Upper lobe of right lung (tissue), 1 donor: ENCODE data around the gene DOCK6. TPM values are rescaled to one million over a fixed set of nuclear protein-coding genes. Genes with fewer than 3 reads are reported as not detected.

Experiments used
- ATAC-seq: fragments of 200-7000 bp; cut with Tn5 transposase; one replicate; pipeline ENCODE4 v1.9.1; 2020; ENCODE audit warnings: mild to moderate bottlenecking, moderate library complexity
- DNase-seq: peaks from one replicate; pipeline ENCODE4 v3.0.0-alpha.2; 2020
- H3K27ac ChIP-seq: fragments of 200-600 bp; one replicate; pipeline ENCODE4 v1.8.0; 2022
- H3K27me3 ChIP-seq: fragments of 200-600 bp; one replicate; pipeline ENCODE4 v1.8.0; 2022; ENCODE audit warnings: mild to moderate bottlenecking
- H3K36me3 ChIP-seq: fragments of 200-600 bp; one replicate; pipeline ENCODE4 v1.8.0; 2022
- H3K4me1 ChIP-seq: fragments of 200-600 bp; one replicate; pipeline ENCODE4 v1.8.0; 2022
- H3K4me3 ChIP-seq: fragments of 200-600 bp; one replicate; pipeline ENCODE4 v1.8.0; 2022; ENCODE audit warnings: mild to moderate bottlenecking
- H3K9me3 ChIP-seq: fragments of 200-600 bp; one replicate; pipeline ENCODE4 v1.8.0; 2022
- intact Hi-C: fragments of 100-400 bp; cut with DNase I; formaldehyde crosslinking; loops from one replicate; pipeline ENCODE4 v1.11.0; 2022
- long read RNA-seq: library from polyadenylated mRNA; unstranded; transcript quantifications from one replicate; pipeline ENCODE4 v2.0.0, GENCODE V29; 2021
- total RNA-seq: library from RNA; stranded (reverse); fragmentation: NEBNext Ultra II Directional; extraction: Animal tissue kit (Norgen Biotek cat#: 25700); gene quantifications from one replicate; pipeline ENCODE4 v1.2.1, GENCODE V29; 2021
- TF ChIP-seq, protein P1 (sequence below): fragments of 200-600 bp; IDR thresholded peaks from one replicate; pipeline ENCODE4 v1.8.0; 2022; ENCODE audit warnings: antibody characterized with exemption
- donor health status: DM: no; HTN: yes; CAD: no; lungs with severe emphysema.

The DOCK6 gene, protein sequence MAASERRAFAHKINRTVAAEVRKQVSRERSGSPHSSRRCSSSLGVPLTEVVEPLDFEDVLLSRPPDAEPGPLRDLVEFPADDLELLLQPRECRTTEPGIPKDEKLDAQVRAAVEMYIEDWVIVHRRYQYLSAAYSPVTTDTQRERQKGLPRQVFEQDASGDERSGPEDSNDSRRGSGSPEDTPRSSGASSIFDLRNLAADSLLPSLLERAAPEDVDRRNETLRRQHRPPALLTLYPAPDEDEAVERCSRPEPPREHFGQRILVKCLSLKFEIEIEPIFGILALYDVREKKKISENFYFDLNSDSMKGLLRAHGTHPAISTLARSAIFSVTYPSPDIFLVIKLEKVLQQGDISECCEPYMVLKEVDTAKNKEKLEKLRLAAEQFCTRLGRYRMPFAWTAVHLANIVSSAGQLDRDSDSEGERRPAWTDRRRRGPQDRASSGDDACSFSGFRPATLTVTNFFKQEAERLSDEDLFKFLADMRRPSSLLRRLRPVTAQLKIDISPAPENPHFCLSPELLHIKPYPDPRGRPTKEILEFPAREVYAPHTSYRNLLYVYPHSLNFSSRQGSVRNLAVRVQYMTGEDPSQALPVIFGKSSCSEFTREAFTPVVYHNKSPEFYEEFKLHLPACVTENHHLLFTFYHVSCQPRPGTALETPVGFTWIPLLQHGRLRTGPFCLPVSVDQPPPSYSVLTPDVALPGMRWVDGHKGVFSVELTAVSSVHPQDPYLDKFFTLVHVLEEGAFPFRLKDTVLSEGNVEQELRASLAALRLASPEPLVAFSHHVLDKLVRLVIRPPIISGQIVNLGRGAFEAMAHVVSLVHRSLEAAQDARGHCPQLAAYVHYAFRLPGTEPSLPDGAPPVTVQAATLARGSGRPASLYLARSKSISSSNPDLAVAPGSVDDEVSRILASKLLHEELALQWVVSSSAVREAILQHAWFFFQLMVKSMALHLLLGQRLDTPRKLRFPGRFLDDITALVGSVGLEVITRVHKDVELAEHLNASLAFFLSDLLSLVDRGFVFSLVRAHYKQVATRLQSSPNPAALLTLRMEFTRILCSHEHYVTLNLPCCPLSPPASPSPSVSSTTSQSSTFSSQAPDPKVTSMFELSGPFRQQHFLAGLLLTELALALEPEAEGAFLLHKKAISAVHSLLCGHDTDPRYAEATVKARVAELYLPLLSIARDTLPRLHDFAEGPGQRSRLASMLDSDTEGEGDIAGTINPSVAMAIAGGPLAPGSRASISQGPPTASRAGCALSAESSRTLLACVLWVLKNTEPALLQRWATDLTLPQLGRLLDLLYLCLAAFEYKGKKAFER (N-terminal part only)
- 138 TPM for total RNA-seq
- long read RNA-seq, partial matches to known transcripts, result 70 of 140 reads
- long read RNA-seq, other reads (novel, unspliced or antisense), result 69 of 140 reads

DNA sequence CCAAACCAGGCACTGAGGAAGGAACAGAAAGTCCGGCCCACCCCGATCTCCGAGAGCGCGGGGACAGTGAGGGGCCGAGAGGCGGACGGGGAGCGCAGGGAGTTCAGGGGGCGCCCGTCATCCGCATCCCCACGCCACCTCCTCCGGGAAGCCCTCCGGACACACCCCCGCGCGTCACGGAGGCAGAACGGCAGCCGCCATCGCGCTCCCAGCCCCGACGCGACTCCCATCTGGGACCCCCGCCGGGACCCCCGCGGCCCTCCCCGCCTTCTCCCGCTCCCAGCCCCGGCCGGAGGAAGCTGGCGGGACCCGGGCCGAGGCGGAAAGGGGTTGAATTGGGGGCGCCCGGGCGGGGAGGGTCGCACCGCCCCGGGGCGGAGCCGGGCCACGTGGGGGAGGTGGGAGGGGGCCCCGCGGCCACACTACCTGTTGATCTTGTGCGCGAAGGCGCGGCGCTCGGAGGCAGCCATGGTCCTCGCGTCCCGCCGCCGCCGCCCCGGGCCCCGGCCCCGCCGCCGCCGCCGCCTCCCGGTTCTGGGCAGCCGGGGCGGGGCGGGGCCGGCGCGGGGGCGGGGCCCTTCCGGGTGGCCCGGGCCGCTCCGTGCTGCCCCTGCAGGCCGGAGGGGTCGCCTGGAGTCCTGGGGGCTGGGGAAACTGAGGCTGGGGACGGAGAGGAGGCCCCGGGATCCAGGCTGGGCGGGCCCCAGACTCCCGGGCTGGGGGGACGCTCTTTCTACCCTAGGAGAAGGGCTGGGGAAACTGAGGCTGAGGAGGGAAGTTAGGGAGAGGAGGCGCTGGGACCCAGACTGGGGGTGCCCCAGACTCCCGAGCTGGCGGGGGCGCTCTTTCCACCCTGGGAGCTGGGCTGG lies at the start of gene DOCK6:
Gene DOCK6, minus strand, starts transcription at position 554 of the 869 bp plus-strand sequence. Its CDS starts 84 bp downstream, at position 470.
- no peaks in the 10 kb centered on the region for H3K27me3 ChIP-seq
- peaks cover 18% of the 10 kb centered on the region for H3K4me1 ChIP-seq
- intact Hi-C loops, result no loop called here
- peak; percentile 62 for ATAC-seq
- H3K36me3 ChIP-seq, result no peaks in the 10 kb centered on the region
- peak; percentile 76 for DNase-seq
- peak within 1 kb of the TSS; percentile 86 for H3K27ac ChIP-seq
- peak within 1 kb of the TSS; percentile 80 for H3K4me3 ChIP-seq
- no peaks in the 10 kb centered on the region for H3K9me3 ChIP-seq
- TF ChIP-seq, protein P1, sequence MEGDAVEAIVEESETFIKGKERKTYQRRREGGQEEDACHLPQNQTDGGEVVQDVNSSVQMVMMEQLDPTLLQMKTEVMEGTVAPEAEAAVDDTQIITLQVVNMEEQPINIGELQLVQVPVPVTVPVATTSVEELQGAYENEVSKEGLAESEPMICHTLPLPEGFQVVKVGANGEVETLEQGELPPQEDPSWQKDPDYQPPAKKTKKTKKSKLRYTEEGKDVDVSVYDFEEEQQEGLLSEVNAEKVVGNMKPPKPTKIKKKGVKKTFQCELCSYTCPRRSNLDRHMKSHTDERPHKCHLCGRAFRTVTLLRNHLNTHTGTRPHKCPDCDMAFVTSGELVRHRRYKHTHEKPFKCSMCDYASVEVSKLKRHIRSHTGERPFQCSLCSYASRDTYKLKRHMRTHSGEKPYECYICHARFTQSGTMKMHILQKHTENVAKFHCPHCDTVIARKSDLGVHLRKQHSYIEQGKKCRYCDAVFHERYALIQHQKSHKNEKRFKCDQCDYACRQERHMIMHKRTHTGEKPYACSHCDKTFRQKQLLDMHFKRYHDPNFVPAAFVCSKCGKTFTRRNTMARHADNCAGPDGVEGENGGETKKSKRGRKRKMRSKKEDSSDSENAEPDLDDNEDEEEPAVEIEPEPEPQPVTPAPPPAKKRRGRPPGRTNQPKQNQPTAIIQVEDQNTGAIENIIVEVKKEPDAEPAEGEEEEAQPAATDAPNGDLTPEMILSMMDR, result peak; percentile 39

DNA sequence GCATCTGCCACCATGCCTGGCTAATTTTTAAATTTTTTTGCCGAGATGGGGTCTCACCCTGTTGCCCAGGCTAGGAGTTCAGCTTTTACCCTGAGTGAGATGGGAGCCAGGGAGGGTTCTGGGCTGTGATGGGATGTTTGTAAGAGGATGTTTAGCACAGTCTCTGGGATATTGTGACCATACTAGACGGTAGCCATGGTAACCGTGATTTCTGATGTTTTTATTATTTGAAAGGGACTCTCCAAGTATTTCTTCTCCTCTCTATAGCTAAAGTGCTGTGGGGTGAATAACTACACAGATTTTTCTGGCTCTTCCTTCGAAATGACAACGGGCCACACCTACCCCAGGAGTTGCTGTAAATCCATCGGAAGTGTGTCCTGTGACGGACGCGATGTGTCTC lies 44.0 kb upstream of the DOCK6 start:
- no peak for ATAC-seq
- TF ChIP-seq, protein P1, result no peak

DNA sequence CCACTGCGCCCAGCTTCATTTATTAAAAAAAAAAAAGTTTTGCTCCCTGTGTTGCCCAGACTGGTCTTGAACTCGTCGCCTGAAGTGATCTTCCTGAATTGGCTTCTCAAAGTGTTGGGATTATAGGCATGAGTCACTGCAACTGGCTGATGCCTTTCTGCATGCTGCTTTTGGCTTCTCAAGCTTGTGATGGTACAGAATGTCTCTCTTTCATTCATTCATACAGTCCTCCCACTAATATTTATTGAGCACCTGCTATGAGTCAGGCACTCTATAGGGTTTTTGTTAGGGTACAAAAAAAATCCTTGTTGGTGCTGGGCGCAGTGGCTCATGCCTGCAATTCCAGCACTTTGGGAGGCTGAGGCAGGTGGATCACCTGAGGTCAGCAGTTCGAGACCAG lies 42.6 kb upstream of the DOCK6 start:
- no peaks in the 10 kb centered on the region for H3K4me1 ChIP-seq
- H3K27me3 ChIP-seq, result no peaks in the 10 kb centered on the region
- no peak overlapping the region for H3K4me3 ChIP-seq
- no peaks in the 10 kb centered on the region for H3K9me3 ChIP-seq
- ATAC-seq, result no peak
- intact Hi-C loops, result no loop called here
- no peak for DNase-seq
- TF ChIP-seq, protein P1, result no peak
- H3K27ac ChIP-seq, result no peak overlapping the region
- no peaks in the 10 kb centered on the region for H3K36me3 ChIP-seq

More for the DNA sequence above, 44.0 kb upstream of the DOCK6 start:
- Histone ChIP-seq H3K4me3 (no peak overlapping the region), H3K4me1 (no peaks in the 10 kb centered on the region), H3K9me3 (no peaks in the 10 kb centered on the region), H3K36me3 (no peaks in the 10 kb centered on the region), H3K27ac (no peak overlapping the region), H3K27me3 (no peaks in the 10 kb centered on the region)
- DNase-seq, result no peak
- intact Hi-C loops, result no loop called here

DNA sequence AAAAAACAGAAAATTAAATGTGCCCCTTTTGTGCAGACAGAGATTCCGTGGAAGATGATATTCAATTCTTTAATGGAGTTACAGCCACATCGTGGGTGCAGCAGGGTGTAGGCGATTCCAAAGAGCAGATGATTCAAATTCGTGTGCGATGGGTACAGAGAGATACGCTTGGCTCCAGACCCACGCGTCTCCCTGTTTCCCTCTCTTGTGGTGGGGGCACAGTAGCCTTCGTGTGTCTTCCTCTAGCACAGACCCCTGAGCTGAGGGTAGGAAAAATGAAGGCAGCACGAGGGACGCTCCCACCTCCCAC lies 38.4 kb upstream of the DOCK6 start:
- Histone ChIP-seq H3K36me3 (no peaks in the 10 kb centered on the region), H3K27ac (no peak overlapping the region), H3K9me3 (no peaks in the 10 kb centered on the region), H3K27me3 (no peaks in the 10 kb centered on the region), H3K4me1 (no peaks in the 10 kb centered on the region), H3K4me3 (no peak overlapping the region)
- intact Hi-C loops, result no loop called here
- no peak for ATAC-seq
- no peak for DNase-seq
- TF ChIP-seq, protein P1, result no peak
